Fibroblast of pulmonary artery (primary cell): Measurements from ENCODE around the gene PSMG4.

Experiments used
- DNase-seq: peaks from one replicate; pipeline ENCODE4 v3.0.0-alpha.2; 2010; ENCODE audit warnings: low read depth
- H3K4me3 ChIP-seq: replicated peaks from 2 replicates; pipeline ENCODE4 v1.5.1; 2011; ENCODE audit warnings: low read depth, mild to moderate bottlenecking, control low read depth, low read length, moderate library complexity
- TF ChIP-seq, protein P1 (sequence below): IDR thresholded peaks from 2 replicates; pipeline ENCODE4 v1.5.1; 2011; ENCODE audit warnings: mild to moderate bottlenecking, control low read depth, low read length, inconsistent platforms; ENCODE audit errors: missing control alignments

The PSMG4 gene

DNA sequence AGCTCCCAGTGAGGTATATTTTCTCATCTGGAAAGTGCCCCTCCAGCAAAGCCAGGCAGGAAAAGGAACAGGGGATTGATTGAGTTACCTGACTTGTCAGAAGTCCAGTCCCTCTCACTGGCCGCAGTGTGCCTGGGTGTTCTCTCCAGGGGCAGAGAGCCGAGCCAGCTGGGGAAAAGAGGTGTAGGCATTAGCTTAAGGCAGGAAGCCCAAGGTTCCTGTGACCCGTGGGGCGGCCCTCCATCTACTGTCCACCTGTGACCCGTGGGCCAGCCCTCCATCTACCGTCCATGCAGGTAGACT lies 2.7 kb downstream of the PSMG4 start:
- H3K4me3 ChIP-seq, result no peak overlapping the region
- DNase-seq, result no peak
- TF ChIP-seq, protein P1, sequence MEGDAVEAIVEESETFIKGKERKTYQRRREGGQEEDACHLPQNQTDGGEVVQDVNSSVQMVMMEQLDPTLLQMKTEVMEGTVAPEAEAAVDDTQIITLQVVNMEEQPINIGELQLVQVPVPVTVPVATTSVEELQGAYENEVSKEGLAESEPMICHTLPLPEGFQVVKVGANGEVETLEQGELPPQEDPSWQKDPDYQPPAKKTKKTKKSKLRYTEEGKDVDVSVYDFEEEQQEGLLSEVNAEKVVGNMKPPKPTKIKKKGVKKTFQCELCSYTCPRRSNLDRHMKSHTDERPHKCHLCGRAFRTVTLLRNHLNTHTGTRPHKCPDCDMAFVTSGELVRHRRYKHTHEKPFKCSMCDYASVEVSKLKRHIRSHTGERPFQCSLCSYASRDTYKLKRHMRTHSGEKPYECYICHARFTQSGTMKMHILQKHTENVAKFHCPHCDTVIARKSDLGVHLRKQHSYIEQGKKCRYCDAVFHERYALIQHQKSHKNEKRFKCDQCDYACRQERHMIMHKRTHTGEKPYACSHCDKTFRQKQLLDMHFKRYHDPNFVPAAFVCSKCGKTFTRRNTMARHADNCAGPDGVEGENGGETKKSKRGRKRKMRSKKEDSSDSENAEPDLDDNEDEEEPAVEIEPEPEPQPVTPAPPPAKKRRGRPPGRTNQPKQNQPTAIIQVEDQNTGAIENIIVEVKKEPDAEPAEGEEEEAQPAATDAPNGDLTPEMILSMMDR, result no peak

DNA sequence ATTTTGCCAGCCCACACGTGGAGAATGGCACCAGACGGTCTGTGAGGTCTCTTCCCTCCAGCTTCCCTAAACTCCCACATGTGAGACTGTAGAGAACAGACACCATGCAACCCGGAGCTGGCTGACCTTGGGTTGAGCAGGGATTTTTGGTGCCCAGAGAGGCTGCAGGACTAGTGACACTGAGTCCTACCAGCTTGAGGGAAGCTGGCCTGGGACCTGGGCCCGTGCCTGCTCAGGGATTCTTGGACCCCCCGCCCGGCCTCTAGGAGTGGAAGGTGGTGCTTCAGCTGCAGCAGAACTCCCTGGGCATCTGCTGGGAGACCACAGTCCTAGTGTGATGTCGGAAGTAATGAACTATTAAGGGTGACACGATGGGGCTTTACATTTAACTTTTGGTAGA lies 3.2 kb downstream of the PSMG4 start:
- no peak for DNase-seq
- H3K4me3 ChIP-seq, result no peak overlapping the region
- TF ChIP-seq, protein P1, result no peak

DNA sequence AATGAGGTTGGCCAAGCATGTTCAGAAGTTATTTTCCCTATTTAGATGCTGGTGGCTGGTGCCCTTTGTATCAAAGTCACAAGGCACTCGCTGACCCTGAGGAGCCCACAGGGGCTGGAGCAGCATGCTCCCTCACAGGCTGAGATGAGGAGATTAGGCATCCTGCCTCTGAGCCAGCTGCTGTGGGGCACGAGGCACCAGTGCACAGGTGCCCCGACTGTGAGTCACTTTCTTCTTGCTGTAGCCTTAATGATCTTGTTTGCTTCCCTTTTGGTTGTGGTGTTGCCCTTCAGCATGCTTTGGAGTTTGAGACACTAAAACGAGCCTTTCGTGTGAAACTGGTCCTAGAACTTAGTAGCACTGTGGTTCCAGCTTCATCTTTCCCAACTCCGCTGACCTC lies 4.3 kb downstream of the PSMG4 start:
- TF ChIP-seq, protein P1, result no peak
- DNase-seq, result no peak
- no peak overlapping the region for H3K4me3 ChIP-seq

DNA sequence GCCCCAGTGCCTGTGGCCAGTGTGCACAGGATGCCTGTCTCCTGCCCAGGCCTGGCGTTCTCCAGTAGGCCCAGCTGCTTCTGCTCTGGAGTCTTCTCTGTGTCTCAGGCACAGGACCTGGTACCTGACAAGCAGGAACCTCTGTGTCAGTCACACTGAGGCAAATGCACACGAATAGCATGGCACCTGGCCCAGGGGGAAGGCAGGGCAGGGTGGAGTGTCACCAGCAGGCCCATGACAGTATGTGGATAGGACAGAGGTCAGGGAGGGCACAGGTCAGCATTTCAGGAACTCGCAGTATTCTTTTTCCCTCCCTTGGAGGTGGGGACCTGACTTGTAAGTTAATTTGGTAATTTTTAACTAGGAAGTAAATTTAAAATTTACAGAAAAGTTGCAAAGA lies 5.6 kb downstream of the PSMG4 start:
- no peak overlapping the region for H3K4me3 ChIP-seq
- DNase-seq, result no peak
- TF ChIP-seq, protein P1, result no peak

DNA sequence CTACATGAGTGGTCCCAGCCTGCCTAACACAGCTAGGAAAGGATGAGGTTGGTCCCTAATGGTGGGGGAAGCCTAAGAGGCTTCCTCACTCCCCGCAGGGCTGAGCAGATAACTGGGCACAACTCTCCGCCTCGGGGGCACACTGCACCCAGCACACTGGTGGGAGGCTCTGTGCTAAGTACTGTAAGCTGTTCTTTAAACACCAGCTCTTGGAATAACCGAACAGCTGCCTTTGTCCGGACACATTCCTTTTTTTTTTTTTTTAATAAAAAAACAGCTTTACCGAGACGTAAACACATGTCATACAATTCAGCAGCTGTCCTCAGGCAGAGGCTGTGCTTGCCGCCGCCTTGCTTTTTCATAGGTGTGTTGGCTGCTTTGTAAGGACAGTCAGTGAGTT lies 6.9 kb downstream of the PSMG4 start:
- no peak overlapping the region for H3K4me3 ChIP-seq
- TF ChIP-seq, protein P1, result no peak
- no peak for DNase-seq

DNA sequence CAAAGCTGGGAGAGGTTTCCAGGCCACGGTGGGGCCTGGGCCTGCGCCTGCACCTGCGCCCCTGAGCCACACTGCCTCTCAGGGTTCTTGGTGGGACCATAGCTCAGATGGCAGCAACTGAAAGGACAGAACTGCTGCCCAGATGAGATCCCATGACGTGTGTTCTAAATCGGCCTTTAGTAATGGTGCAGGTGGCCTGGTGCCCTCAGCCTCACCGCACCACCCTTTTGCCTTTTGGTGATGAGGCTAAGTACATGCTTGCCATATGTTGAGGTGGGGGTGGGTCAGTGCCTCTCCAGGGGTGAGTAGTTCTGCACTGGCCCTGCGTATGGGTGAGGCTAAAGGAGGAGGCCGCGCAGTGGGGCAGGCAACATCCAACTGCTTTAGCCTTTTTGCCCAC lies 7.4 kb downstream of the PSMG4 start:
- TF ChIP-seq, protein P1, result no peak
- no peak for DNase-seq
- no peak overlapping the region for H3K4me3 ChIP-seq

DNA sequence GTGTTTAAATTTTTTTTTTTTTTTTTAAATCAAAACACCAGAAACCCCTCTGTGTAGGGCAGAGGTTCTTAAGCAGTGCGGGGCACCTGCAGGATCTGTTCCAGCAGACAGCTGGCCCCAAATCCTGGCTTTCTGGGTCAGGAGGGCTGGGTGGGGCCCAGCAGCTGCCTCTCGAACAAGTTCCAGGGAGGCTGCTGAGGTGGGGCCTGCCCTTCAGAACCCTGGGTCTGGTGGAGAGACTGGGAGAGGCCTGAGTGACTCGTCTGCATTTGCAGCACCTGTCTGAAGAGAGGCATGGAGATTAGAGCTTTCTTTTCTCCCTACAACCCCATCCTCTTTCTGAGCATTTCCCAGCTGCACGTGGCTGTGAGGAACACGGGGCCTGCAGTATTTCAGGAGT lies 8.4 kb downstream of the PSMG4 start:
- TF ChIP-seq, protein P1, result no peak
- DNase-seq, result no peak
- H3K4me3 ChIP-seq, result no peak overlapping the region
